NCI-H748 treated with DMSO at 0.1 percent for 48 hours (cell line): ENCODE results near the gene TNFRSF25.
"Not testable (repeated sequence)": the region's sequence is repeated elsewhere in the genome, so short reads cannot be mapped to it uniquely, and the experiment has no call there.

Experiments used
- DNase-seq: peaks from one replicate; lab custom pipeline; 2025; lab: John Stamatoyannopoulos, UW

The TNFRSF25 gene

DNA sequence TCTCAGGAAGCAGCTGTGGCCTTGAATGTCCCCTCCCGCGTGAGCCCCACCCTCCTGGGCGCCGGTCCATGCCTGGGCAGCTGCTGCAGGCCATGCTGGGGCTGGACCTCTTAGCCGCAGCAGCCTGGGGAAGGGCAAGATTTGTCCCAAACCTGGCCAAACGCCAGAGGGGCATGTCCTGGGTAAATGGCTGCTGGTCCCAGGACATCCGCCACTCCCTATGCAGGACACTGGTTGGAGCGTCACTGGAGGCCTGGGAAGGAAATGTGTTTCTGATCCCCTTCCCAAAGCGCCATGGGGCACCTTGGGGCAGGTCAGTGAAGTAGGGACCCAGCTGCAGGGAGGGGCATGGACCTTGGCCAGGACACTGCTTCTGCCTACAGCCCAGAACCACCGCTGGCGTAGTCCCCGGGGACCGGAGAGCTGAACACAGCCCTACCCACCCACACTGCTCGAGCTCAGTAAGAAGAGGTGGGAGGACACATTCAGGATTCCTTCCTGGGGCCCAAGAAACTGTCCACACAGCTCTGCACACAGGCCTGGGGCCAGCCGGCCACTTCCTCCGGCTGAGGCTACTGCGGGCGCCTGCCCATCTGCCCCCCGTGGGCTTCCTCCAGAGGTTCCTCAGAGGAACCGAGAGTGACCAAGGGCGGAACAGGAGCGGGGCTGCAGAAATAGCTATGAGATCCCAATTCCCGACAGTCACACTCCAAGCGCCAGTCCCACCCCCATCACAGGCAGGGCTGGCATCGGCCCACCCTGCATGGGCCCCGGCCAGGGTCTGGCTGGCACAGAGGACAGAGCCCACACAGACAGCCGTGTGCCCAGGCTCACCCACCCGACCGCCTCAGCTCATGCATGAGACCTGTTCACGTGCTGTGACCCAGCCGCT lies 36.3 kb upstream of the TNFRSF25 start:
- DNase-seq, result no peak

DNA sequence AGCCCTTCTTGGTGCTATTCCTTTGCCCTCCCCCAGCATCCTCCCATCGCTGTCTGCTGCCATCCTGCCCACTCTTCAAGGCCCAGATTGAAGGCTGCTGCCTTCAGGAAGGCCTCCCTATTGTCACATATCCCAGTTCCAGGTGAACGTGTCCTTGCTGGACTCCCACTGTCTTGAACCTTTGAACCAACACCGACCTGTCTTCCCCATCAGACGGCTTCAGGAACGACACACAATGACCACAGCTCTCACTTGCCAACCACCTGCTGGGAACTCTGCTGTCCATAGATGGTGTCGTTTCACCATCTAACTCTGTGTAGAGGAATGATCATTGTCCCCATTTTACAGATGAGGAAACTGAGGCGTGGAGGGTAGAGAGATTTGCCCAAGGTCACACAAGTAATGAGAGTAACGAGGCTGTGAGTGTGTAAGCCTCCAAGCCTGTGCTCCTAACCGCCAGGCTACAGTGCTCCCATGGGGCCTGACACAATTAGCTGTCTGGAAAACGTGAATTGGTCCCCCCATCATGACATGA lies 35.4 kb upstream of the TNFRSF25 start:
- DNase-seq, result no peak

DNA sequence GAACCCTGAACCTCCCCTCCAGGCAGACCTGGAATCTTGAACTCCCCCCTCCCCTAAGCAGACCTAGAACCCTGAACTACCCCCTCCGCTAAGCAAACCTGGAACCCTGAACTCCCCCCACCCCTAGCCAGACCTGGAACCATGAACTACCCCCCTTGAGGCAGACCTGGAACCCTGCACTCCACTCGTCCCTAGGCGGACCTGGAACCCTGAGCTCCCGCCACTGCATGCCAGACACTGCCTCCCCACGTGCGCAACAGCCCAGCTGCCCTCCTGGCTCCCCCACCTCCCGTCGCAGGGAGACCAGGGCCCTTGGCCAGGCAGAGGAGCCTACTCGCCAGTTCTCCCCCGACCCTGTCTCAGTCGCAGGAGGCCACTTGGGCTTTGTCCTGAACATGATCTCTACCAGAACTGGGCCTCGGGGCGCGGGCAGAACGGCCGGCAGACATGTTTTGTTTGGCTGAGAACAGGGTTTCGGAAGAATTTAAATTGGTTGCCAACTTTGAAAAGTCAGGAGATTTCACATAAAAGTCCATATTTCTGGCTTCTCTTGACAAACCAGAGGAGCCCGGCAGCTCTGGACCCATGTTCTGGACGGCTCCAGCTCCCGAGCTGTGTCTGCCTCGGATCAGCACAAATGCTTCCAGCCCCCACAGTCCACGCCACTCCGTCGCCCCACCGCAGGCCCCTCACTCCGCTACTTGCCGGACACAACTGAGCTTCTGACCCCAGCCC lies 34.7 kb upstream of the TNFRSF25 start:
- no peak for DNase-seq

DNA sequence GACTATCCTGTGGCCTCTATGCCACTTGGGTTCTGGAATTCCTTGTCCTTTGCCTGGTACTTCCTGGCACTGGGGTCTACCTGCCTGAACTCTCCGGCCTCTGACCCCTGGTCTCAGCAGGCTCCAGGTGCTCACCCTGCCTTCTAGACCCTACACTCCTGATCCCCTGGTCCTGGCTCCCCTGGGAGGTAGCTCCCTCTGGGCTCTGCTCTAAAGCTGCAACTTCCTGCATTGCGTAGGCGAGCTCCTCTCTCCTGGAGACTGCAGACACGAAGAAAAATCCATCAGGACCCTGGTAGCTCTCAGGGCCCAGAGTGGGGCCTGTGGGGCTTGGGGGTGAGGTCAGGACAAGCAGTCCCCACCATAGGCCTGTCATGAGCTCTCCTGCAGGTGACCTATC lies 33.3 kb upstream of the TNFRSF25 start:
- DNase-seq, result no peak

- no peak for DNase-seq
These were observed 32.7 kb upstream of the TNFRSF25 start for GRCh38 chr1:6498576-6499111.

- DNase-seq, result no peak
These were observed 32.0 kb upstream of the TNFRSF25 start for GRCh38 chr1:6497867-6498575.

DNA sequence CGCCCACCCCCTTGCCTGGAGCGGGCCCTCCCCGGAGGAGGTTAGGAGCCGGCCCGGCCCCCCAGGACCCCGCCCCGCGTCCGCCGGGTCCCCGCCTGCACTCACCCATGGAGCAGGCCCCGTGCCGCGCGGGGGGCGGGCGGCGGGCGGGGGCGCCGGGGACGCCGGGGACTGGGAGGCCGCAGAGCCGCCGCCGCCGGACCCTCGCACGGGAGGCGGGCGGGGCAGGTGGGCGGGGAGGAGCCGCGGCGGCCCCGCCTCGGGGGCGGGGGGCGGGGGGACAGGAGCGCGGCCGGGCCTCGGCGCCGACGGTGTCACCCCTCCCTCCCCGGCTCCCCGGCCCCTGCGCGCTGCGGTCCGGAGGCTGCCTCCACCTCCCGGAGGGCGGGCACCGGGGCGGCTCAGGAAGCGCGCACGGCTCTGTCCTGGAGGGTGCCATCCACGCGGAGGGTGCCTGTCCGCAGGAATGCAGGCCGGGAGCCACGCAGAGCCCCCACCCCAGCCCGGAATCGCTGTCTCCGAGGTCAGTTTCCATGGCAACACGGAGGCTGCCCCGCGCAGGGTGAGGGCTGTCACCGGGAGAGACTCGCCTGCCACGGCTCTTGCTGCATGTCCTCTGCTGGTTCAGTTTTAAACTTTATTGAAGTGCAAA lies 31.4 kb upstream of the TNFRSF25 start:
- peak; percentile 10 for DNase-seq

- no peak for DNase-seq
These were observed 30.9 kb upstream of the TNFRSF25 start for GRCh38 chr1:6496890-6497214.

GRCh38 chr1:6496365-6496721 lies 30.4 kb upstream of the TNFRSF25 start:
- no peak for DNase-seq

DNA sequence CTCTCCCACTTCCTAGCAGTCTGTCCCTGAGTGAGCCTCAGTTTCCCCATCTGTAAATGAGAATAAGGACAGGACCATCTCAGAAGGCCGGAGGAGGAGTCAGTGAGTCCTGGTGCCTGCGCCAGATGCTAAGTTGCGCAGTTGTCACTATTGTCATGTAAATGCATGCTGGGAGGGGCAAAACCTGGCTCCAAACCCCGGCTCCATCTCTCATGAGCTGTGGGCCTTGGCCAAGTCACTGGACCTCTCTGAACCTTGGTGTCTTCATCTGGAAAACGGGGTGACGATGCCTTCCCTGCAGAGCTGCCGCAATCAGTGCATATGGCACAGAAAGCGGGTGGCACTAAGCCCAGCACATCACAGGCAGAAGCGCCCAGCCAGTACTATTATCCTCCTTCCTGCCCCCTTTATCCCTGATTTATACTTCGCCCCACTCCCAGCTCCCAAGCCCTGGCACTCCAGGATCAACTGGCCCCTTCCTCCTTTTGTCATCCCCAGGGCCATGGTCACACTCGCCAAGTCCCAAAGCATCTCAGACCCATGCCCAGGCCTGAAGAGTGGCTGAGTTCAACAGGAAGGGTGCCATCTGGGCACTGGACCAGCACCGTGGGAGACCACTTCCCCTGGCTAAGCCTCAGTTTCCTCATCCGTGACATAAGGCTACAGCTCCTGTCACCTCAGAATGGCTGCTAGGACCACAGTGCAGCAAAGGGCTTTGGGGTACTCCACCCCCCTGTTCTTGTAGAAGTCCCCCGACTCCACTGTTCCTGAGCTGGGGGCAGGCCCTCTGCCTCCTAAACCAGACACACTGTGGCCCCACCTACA lies 29.8 kb upstream of the TNFRSF25 start:
- no peak for DNase-seq

GRCh38 chr1:6495041-6495441 lies 29.1 kb upstream of the TNFRSF25 start:
- no peak for DNase-seq

DNA sequence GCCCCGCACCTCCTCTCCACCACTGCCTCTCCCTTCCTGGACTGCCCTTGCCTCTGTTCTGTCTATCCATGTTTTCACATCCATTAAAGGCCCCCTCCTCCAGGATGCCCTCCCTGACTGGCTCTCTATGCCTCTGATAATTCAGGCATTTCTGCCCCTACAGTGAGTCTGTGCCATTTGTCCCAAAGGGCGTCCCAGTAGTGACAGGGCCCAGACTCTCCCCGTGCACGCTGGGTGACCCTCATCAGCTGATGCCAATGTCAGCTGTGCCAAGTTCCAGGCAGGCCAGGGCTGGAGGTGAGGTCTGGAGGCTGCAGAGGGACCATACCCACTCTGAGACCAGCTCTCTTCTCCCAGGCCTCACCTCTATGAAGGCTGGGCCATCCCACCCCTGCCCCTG lies 28.7 kb upstream of the TNFRSF25 start:
- no peak for DNase-seq

DNA sequence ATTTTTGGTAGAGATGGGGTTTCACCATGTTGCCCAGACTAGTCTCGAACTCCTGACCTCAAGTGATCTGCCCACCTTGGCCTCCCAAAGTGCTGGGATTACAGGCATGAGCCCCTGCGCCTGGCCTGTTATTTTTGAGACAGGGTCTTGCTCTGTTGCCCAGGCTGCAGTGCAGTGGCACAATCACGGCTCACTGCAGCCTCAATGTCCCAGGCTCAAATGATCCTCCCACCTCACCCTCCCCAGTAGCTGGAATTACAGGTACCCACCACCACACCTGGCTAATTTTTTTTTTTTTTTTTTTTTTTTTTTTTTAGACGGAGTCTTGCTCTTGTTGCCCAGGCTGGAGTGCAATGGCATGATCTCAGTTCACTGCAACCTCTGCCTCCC lies 27.9 kb upstream of the TNFRSF25 start:
- not testable (repeated sequence) for DNase-seq

- DNase-seq, result no peak
These were observed 26.0 kb upstream of the TNFRSF25 start for GRCh38 chr1:6491966-6492365.

DNA sequence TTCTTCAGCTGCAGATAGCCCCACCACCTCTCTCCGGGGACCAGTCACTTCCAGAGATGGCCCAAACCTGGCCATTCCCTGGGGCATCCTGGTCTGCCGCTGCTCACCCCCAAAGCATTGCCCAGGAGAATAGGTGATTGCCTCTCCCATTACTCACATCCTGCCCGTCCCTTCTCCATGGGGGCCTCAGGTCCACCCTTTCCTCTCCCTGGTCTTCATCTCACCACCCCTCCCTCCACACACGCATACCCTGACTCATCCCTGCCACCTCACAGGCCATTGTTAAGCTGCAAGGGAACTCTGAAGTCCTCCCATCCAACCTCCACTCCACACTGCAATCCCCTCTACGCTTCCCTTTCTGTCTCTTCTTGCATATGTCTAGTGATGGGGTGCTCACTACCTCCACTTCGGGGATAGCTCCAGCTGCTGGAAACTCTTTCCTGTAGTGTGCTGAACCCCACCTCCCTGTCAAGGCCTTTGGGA lies 25.5 kb upstream of the TNFRSF25 start, which contains the start of gene PLEKHG5:
TSS of gene PLEKHG5 (minus strand) at position 188 of the 483 bp plus-strand sequence. CDS start 14,096 bp downstream, outside the sequence.
- no peak for DNase-seq

DNA sequence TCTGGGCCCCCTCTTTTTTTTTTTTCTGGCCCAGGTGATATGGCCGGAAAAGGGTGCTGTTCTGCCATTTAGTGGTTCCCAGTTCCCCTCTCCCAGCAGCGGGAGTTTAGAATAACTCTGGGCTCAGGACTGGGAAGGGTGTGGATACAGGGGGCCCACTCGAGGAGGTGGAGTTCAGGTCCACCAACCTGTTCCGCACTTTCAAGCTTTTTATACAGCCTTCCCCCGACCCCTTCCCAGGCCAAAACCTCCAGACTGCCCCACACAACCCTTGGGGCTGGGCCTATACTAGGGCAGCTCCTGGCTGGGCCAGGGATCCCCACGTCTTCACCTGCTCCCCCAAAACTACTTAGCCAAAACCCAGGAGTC lies 25.1 kb upstream of the TNFRSF25 start:
- DNase-seq, result no peak

DNA sequence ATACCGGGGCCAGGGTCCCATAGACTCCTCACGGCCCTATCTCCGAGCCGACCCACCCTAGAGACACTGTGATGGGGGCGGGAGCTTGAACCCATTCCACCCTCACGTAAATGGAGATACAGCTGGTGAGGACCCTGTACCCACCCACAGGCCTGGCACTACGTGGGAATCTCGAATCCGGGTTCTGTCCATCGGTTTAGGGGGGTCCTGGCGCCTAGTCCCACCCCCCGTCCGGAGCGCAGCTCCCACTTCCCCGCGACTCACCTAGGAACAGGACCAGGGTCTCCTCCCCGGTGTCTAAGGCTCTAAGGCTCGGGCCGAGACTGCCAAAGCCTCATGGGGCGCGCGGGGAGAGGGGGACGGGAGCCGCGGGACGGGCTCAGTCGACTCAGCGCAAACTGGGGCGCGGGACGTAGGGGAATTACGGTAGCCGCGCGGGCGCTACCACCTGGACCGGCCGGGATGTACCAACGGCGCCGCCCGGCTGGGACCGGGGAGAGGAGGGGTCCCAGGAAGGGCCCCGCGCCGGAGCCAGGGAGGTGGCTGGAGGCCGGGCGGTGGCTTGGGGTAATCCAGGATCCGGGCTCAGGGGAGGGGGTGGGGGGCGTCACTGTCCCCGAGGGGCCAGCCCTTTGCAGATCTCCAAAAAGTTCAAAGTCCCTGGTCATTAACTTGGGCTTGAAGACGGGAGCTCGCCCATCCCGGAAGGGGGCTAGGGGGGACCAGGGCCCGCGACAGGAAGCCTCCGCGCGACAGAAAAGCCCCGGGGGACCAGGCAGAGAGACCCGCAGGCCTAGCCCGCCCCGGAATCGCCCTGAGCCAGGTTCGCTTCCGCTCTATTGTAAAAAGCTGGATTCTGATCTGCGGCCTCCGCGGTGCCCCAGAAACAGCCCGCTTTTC lies 24.5 kb upstream of the TNFRSF25 start:
- no peak for DNase-seq

- DNase-seq, result peak; percentile 21
These were observed 23.8 kb upstream of the TNFRSF25 start for GRCh38 chr1:6489799-6490180.

GRCh38 chr1:6489383-6489765 lies 23.4 kb upstream of the TNFRSF25 start:
- no peak for DNase-seq
